ENCODE measurements around the gene TRH. TPM values are rescaled to one million over a fixed set of nuclear protein-coding genes. Genes with fewer than 3 reads are reported as not detected.
"Not testable (repeated sequence)": the region's sequence is repeated elsewhere in the genome, so short reads cannot be mapped to it uniquely, and the experiment has no call there.

Gene TRH
- total and polyA plus RNA-seq, 2 donors (not counting 3 experiments of a cell fraction or from before 2014, with no cell fraction given) = not detected

DNA sequence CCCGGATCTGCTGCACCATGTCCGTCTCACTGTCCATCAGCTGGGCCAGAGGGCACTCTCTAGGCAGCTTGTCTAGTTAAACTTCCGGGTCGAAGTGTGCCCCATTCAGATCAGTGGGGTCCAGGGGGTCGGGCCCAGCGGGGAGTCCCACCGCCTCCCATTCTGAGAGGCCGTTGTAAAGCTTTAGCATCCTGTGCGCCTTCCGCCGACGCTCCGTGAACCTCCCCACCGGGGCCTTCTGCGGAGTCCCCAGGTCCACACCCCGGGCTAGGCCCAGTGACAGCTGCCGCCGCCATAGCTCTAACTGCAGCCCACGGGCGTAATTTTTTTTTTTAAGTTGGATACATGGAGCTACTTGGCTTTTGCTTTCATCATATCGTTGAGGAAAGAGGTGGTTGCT, 38.7 kb downstream of the TRH start:
- H3K9me1 ChIP-seq (replicated peaks; ENCODE audit: control insufficient read depth, extremely low read depth, insufficient read depth, low read length); H3K36me3 ChIP-seq (ENCODE audit: control insufficient read depth in 2 of 2, extremely low read depth in 1 of 2, insufficient read depth in 2 of 2, low read length in 2 of 2); H2AFZ ChIP-seq (ENCODE audit: low read depth, low read length); H3K27me3 ChIP-seq (ENCODE audit: control insufficient read depth in 2 of 2, insufficient read depth in 2 of 2, low read length in 2 of 2); H3K27ac ChIP-seq (ENCODE audit: insufficient read depth, low read depth, low read length); intact Hi-C loops (cut with micrococcal nuclease); H3K4me1 ChIP-seq (ENCODE audit: control insufficient read depth, extremely low read depth, insufficient read depth, low read length); CTCF ChIA-PET; DNase-seq (ENCODE audit: low read depth, low spot score); FAIRE-seq; H3K79me2 ChIP-seq (ENCODE audit: control insufficient read depth, insufficient read depth, low read length); H3K9me3 ChIP-seq (replicated peaks; ENCODE audit: control insufficient read depth, insufficient read depth, low read length); POLR2A ChIA-PET; dilution Hi-C loops (cut with MboI; ENCODE audit: extremely low pct_ligation_motif_present, low sequenced_read_pairs); H3K4me3 ChIP-seq (replicated peaks in 1 of 3; ENCODE audit: insufficient read depth in 1 of 3, low read depth in 1 of 3, low read length in 3 of 3); H4K20me1 ChIP-seq (replicated peaks; ENCODE audit: control insufficient read depth, extremely low read depth, insufficient read depth, low read length); H3K9ac ChIP-seq (replicated peaks; ENCODE audit: extremely low read depth, insufficient read depth, low read length); H3K4me2 ChIP-seq (ENCODE audit: insufficient read depth, low read length); BruUV-seq (replicated peaks): not testable (repeated sequence)

DNA sequence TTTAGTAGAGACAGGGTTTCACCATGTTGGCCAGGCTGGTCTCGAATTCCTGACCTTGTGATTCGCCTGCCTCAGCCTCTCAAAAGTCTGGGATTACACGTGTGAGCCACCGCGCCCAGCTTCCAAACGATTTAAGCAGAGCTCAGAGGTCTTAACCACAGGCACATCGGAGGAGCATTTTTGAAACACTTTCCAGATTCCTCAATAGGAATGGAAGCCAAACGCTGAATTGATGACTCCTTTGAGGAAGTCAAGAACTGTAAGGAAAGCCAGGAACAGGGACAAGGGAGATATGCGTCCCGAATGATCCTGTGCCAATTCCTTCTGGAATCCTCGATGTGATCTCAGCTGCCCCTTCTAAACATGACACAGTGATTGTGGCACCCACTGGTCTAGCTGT, 40.0 kb downstream of the TRH start:
- no peak overlapping the region for H2AFZ ChIP-seq (ENCODE audit: low read depth, low read length)
- no peak for DNase-seq (ENCODE audit: low read depth, low spot score)
- ChIA-PET POLR2A (no interaction called here), CTCF (no interaction called here)
- H4K20me1 ChIP-seq (replicated peaks; ENCODE audit: control insufficient read depth, extremely low read depth, insufficient read depth, low read length) = no peaks in the 10 kb centered on the region
- no peak for TF ChIP-seq JUN (IDR thresholded peaks at IDR 0.05; ENCODE audit: borderline replicate concordance, insufficient read depth, insufficient read length, low read depth)
- TF ChIP-seq MAX (IDR thresholded peaks at IDR 0.05; ENCODE audit: insufficient read depth, insufficient read length) = no peak
- TF ChIP-seq MYC (IDR thresholded peaks at IDR 0.05; ENCODE audit: low read depth, low read length) = no peak
- TF ChIP-seq POLR2AphosphoS5 (IDR thresholded peaks at IDR 0.05; ENCODE audit: insufficient read depth, low read depth, low read length) = no peak
- TF ChIP-seq EZH2 (IDR thresholded peaks at IDR 0.05; ENCODE audit: borderline replicate concordance, low read depth, low read length, severe bottlenecking) = no peak
- TF ChIP-seq FOS (IDR thresholded peaks at IDR 0.05; ENCODE audit: borderline replicate concordance, insufficient read depth, low read length) = no peak
- no peak for TF ChIP-seq POLR2A (IDR thresholded peaks at IDR 0.05; ENCODE audit: low read depth, low read length)
- H3K9ac ChIP-seq (replicated peaks; ENCODE audit: extremely low read depth, insufficient read depth, low read length) = no peak overlapping the region
- no peaks in the 10 kb centered on the region for H3K36me3 ChIP-seq (ENCODE audit: control insufficient read depth in 2 of 2, extremely low read depth in 1 of 2, insufficient read depth in 2 of 2, low read length in 2 of 2)
- BruUV-seq (replicated peaks) = no TSS peak
- no peaks in the 10 kb centered on the region for H3K9me3 ChIP-seq (replicated peaks; ENCODE audit: control insufficient read depth, insufficient read depth, low read length)
- H3K27ac ChIP-seq (ENCODE audit: insufficient read depth, low read depth, low read length) = no peak overlapping the region
- no peak for FAIRE-seq
- dilution Hi-C loops (cut with MboI; ENCODE audit: extremely low pct_ligation_motif_present, low sequenced_read_pairs) = no loop called here
- no peak overlapping the region for H3K4me3 ChIP-seq (replicated peaks in 1 of 3; ENCODE audit: insufficient read depth in 1 of 3, low read depth in 1 of 3, low read length in 3 of 3)
- no peaks in the 10 kb centered on the region for H3K79me2 ChIP-seq (ENCODE audit: control insufficient read depth, insufficient read depth, low read length)
- H3K4me2 ChIP-seq (ENCODE audit: insufficient read depth, low read length) = no peak overlapping the region
- intact Hi-C loops (cut with micrococcal nuclease) = no loop called here
- no peaks in the 10 kb centered on the region for H3K9me1 ChIP-seq (replicated peaks; ENCODE audit: control insufficient read depth, extremely low read depth, insufficient read depth, low read length)
- no peaks in the 10 kb centered on the region for H3K4me1 ChIP-seq (ENCODE audit: control insufficient read depth, extremely low read depth, insufficient read depth, low read length)
- H3K27me3 ChIP-seq (ENCODE audit: control insufficient read depth in 2 of 2, insufficient read depth in 2 of 2, low read length in 2 of 2) = no peaks in the 10 kb centered on the region

GRCh38 chr3:130017661-130018060, 43.1 kb downstream of the TRH start:
- DNase-seq (ENCODE audit: low read depth, low spot score); H3K9me1 ChIP-seq (replicated peaks; ENCODE audit: control insufficient read depth, extremely low read depth, insufficient read depth, low read length); BruUV-seq (replicated peaks); POLR2A ChIA-PET; H3K4me2 ChIP-seq (ENCODE audit: insufficient read depth, low read length); FAIRE-seq; H3K9me3 ChIP-seq (replicated peaks; ENCODE audit: control insufficient read depth, insufficient read depth, low read length); H2AFZ ChIP-seq (ENCODE audit: low read depth, low read length); dilution Hi-C loops (cut with MboI; ENCODE audit: extremely low pct_ligation_motif_present, low sequenced_read_pairs); H3K27me3 ChIP-seq (ENCODE audit: control insufficient read depth in 2 of 2, insufficient read depth in 2 of 2, low read length in 2 of 2); H3K4me1 ChIP-seq (ENCODE audit: control insufficient read depth, extremely low read depth, insufficient read depth, low read length); H3K9ac ChIP-seq (replicated peaks; ENCODE audit: extremely low read depth, insufficient read depth, low read length); H3K36me3 ChIP-seq (ENCODE audit: control insufficient read depth in 2 of 2, extremely low read depth in 1 of 2, insufficient read depth in 2 of 2, low read length in 2 of 2); intact Hi-C loops (cut with micrococcal nuclease); H3K4me3 ChIP-seq (replicated peaks in 1 of 3; ENCODE audit: insufficient read depth in 1 of 3, low read depth in 1 of 3, low read length in 3 of 3); H4K20me1 ChIP-seq (replicated peaks; ENCODE audit: control insufficient read depth, extremely low read depth, insufficient read depth, low read length); H3K79me2 ChIP-seq (ENCODE audit: control insufficient read depth, insufficient read depth, low read length); CTCF ChIA-PET; H3K27ac ChIP-seq (ENCODE audit: insufficient read depth, low read depth, low read length): not testable (repeated sequence)

Data from endothelial cell of umbilical vein (primary cell).